Upper lobe of left lung (tissue), 4 donors: ENCODE measurements around the gene CYP2C8.

ENCODE experiments used
- POLR2AphosphoS5 ChIP-seq, 2 donors: sonication (generic); formaldehyde crosslinking; IDR thresholded peaks; one replicate each; pipeline ENCODE4 v1.5.1; 2017; ENCODE audit warnings: antibody characterized with exemption in 2 of 2
- TF ChIP-seq, protein P1 (sequence below), 6 experiments: fragments of 450-650 bp in 4 of 6; fragments of 200-600 bp in 2 of 6; sonication (generic) in 2 of 6; IDR thresholded peaks; one replicate each; pipeline ENCODE4 v1.5.1; 2016 to 2019; ENCODE audit warnings: antibody characterized with exemption in 6 of 6

DNA sequence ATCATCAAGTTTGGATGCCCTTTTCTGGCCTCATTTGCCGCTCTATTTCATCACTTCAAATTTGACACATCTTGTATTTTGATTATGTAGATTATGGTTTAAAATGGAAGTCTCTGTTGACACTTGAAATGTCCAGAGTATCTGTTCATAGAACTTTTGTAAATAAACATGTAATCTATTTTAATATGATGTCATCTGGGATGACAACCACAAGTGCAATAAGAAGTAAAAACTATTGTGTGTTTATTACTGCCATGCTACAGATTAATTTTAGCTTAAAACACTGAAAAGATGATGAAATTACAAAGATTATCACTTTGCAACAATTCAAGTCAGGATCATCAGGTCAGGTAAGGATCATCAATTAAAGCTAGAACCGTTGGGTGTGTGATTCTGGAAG, 30.0 kb downstream of the CYP2C8 start:
- TF ChIP-seq, protein P1, sequence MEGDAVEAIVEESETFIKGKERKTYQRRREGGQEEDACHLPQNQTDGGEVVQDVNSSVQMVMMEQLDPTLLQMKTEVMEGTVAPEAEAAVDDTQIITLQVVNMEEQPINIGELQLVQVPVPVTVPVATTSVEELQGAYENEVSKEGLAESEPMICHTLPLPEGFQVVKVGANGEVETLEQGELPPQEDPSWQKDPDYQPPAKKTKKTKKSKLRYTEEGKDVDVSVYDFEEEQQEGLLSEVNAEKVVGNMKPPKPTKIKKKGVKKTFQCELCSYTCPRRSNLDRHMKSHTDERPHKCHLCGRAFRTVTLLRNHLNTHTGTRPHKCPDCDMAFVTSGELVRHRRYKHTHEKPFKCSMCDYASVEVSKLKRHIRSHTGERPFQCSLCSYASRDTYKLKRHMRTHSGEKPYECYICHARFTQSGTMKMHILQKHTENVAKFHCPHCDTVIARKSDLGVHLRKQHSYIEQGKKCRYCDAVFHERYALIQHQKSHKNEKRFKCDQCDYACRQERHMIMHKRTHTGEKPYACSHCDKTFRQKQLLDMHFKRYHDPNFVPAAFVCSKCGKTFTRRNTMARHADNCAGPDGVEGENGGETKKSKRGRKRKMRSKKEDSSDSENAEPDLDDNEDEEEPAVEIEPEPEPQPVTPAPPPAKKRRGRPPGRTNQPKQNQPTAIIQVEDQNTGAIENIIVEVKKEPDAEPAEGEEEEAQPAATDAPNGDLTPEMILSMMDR (IDR thresholded peaks at IDR 0.05), result no peak
- no peak for TF ChIP-seq POLR2AphosphoS5 (IDR thresholded peaks at IDR 0.05)
